ENCODE measurements around the gene SP110.

- TF ChIP-seq CTCF (IDR thresholded peaks at IDR 0.05) (no peak), EZH2 (IDR thresholded peaks at IDR 0.05; ENCODE audit: borderline replicate concordance, insufficient read depth, low read depth, low read length, poor library complexity, severe bottlenecking) (no peak)
Observed at GRCh38 chr2:230267059-230267458, 47.3 kb upstream of the SP110 start.

Measured in B cell (primary cell).